ENCODE data around the gene MSANTD7. TPM values are rescaled to one million over a fixed set of nuclear protein-coding genes. Genes with fewer than 3 reads are reported as not detected.
A peak's percentile ranks its signal among the peaks of the same experiment; 100 is the strongest.
"Not testable (repeated sequence)": the region's sequence is repeated elsewhere in the genome, so short reads cannot be mapped to it uniquely, and the experiment has no call there.

The MSANTD7 gene
- total RNA-seq, 1 donor = 22.4 TPM

DNA sequence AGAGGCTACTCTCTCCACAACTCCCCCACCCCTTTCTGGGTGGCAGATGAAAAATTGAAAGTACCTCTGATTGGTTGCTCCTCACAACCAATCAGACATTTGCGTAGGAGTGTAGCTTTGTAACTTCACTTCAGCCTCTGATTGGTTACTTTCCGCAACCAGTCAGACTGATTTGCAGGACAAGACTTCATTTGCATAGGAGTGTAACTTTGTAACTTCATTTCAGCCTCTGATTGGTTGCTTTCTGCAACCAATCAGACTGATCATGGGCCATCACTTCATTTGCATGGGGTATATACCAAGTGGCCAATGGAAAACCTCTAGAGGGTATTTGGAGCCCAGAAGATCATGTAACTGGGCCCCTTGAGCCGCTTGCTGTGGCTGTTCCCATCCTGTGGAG is 25.8 kb upstream of the MSANTD7 start:
- Histone ChIP-seq H3K27me3 (ENCODE audit: insufficient read depth, low read length) (peaks cover 5% of the 10 kb centered on the region), H3K36me3 (ENCODE audit: insufficient read depth, low read length) (no peaks in the 10 kb centered on the region), H3K4me1 (ENCODE audit: insufficient read depth, low read length) (peaks cover 11% of the 10 kb centered on the region), H3K79me2 (ENCODE audit: insufficient read depth, low read length) (no peaks in the 10 kb centered on the region), H3K4me2 (ENCODE audit: insufficient read depth, low read length) (no peak overlapping the region), H4K20me1 (ENCODE audit: insufficient read depth, low read length) (no peaks in the 10 kb centered on the region), H2AFZ (ENCODE audit: low read length) (no peak overlapping the region), H3K9me3 (ENCODE audit: low read depth, low read length) (no peaks in the 10 kb centered on the region), H3K4me3 (ENCODE audit: insufficient read depth, low read length) (no peak overlapping the region), H3K27ac (ENCODE audit: low read depth, low read length) (no peak overlapping the region)
- TF ChIP-seq, protein P1, sequence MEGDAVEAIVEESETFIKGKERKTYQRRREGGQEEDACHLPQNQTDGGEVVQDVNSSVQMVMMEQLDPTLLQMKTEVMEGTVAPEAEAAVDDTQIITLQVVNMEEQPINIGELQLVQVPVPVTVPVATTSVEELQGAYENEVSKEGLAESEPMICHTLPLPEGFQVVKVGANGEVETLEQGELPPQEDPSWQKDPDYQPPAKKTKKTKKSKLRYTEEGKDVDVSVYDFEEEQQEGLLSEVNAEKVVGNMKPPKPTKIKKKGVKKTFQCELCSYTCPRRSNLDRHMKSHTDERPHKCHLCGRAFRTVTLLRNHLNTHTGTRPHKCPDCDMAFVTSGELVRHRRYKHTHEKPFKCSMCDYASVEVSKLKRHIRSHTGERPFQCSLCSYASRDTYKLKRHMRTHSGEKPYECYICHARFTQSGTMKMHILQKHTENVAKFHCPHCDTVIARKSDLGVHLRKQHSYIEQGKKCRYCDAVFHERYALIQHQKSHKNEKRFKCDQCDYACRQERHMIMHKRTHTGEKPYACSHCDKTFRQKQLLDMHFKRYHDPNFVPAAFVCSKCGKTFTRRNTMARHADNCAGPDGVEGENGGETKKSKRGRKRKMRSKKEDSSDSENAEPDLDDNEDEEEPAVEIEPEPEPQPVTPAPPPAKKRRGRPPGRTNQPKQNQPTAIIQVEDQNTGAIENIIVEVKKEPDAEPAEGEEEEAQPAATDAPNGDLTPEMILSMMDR (IDR thresholded peaks at IDR 0.05; ENCODE audit: extremely low read depth, low read depth, low read length) = no peak
- DNase-seq (ENCODE audit: insufficient read length, low spot score, missing footprints) = no peak

DNA sequence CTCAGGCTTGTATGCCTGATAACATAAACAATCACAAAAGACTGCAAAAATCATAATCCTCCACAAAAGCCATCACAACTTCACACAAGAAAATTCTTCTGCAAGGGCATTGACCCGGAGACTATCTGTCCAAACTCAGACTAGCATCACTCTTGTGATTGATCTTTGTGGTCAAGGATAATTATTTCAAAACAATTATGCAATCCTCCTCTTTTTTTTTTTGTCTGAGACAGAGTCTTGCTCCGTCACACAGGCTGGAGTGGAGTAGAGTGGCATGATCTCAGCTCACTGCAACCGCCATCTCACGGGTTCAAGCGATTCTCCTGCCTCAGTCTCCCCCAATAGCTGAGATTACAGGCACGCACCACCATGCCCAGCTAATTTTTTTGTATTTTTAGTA is 22.4 kb upstream of the MSANTD7 start:
- Histone ChIP-seq H3K9me3 (ENCODE audit: low read depth, low read length) (no peaks in the 10 kb centered on the region), H3K79me2 (ENCODE audit: insufficient read depth, low read length) (no peaks in the 10 kb centered on the region), H3K4me3 (ENCODE audit: insufficient read depth, low read length) (no peak overlapping the region), H2AFZ (ENCODE audit: low read length) (peak overlapping the region; percentile 27), H3K27ac (ENCODE audit: low read depth, low read length) (no peak overlapping the region), H3K4me2 (ENCODE audit: insufficient read depth, low read length) (no peak overlapping the region), H3K27me3 (ENCODE audit: insufficient read depth, low read length) (no peaks in the 10 kb centered on the region), H3K36me3 (ENCODE audit: insufficient read depth, low read length) (no peaks in the 10 kb centered on the region), H3K4me1 (ENCODE audit: insufficient read depth, low read length) (peaks cover 21% of the 10 kb centered on the region), H4K20me1 (ENCODE audit: insufficient read depth, low read length) (no peaks in the 10 kb centered on the region)
- no peak for DNase-seq (ENCODE audit: insufficient read length, low spot score, missing footprints)
- TF ChIP-seq, protein P1 (IDR thresholded peaks at IDR 0.05; ENCODE audit: extremely low read depth, low read depth, low read length) = no peak

DNA sequence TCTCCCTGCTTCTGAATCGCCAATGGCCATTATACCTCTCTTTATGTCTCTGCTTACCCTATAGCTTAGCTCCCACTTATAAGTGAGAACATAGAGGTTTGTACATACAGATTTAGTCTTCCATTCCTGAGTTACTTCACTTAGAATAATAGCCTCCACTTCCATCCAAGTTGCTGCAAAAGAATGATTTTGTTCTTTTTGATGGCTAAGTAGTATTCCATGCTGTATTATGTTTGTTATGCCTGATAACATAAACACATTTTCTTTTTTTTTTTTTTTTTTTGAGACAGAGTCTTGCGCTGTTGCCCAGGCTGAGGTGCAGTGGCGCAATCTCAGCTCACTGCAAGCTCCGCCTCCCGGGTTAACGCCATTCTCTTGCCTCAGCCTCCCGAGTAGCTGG is 21.4 kb upstream of the MSANTD7 start:
- not testable (repeated sequence) for H3K4me2 ChIP-seq (ENCODE audit: insufficient read depth, low read length); DNase-seq (ENCODE audit: insufficient read length, low spot score, missing footprints); H3K27ac ChIP-seq (ENCODE audit: low read depth, low read length); H2AFZ ChIP-seq (ENCODE audit: low read length); H4K20me1 ChIP-seq (ENCODE audit: insufficient read depth, low read length); H3K4me3 ChIP-seq (ENCODE audit: insufficient read depth, low read length); H3K79me2 ChIP-seq (ENCODE audit: insufficient read depth, low read length); H3K36me3 ChIP-seq (ENCODE audit: insufficient read depth, low read length); H3K9me3 ChIP-seq (ENCODE audit: low read depth, low read length); H3K27me3 ChIP-seq (ENCODE audit: insufficient read depth, low read length)
- peaks cover 21% of the 10 kb centered on the region for H3K4me1 ChIP-seq (ENCODE audit: insufficient read depth, low read length)

DNA sequence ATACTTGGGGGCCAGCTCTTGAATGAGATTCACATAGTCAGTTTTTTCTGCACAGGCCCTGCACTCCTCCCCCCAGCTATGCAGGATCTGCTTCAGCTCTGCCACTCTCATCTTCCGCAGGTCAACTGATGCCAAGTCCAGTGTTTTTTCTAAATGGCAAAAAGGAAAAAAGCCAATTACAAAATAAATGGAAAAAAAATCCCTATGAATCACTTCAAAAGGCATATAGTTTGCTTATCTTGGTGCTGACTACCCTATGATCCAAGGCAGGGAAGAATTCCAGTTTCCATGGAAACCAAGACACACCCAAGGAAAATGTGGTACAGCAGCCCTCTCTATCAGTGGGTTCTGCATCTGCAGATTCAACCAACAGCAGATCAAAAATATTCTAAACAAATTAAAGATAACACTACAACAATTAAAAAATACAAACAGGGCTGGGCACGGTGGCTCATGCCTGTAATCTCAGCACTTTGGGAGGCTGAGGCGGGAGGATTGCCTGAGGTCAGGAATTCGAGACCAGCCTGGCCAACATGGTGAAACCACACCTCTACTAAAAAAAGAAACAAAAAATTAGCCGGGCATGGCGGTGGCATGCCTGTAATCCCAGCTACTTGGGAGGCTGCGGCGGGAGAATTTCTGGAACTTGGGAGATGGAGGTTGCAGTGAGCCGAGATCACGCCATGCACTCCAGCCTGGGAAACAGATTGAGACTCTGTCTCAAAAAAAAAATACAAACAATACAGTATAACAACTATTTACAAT is 17.9 kb upstream of the MSANTD7 start:
- no peaks in the 10 kb centered on the region for H3K36me3 ChIP-seq (ENCODE audit: insufficient read depth, low read length)
- DNase-seq (ENCODE audit: insufficient read length, low spot score, missing footprints) = peak; percentile 95
- TF ChIP-seq, protein P1 (IDR thresholded peaks at IDR 0.05; ENCODE audit: extremely low read depth, low read depth, low read length) = peak; percentile 16
- H3K4me1 ChIP-seq (ENCODE audit: insufficient read depth, low read length) = peaks cover 21% of the 10 kb centered on the region
- H4K20me1 ChIP-seq (ENCODE audit: insufficient read depth, low read length) = no peaks in the 10 kb centered on the region
- peak overlapping the region; percentile 36 for H3K4me2 ChIP-seq (ENCODE audit: insufficient read depth, low read length)
- H2AFZ ChIP-seq (ENCODE audit: low read length) = no peak overlapping the region
- no peak overlapping the region for H3K4me3 ChIP-seq (ENCODE audit: insufficient read depth, low read length)
- no peak overlapping the region for H3K27ac ChIP-seq (ENCODE audit: low read depth, low read length)
- H3K79me2 ChIP-seq (ENCODE audit: insufficient read depth, low read length) = no peaks in the 10 kb centered on the region
- no peaks in the 10 kb centered on the region for H3K9me3 ChIP-seq (ENCODE audit: low read depth, low read length)
- H3K27me3 ChIP-seq (ENCODE audit: insufficient read depth, low read length) = no peaks in the 10 kb centered on the region

Measured in osteoblast (primary cell).